ENCODE results near the gene FARP1. TPM values are rescaled to one million over a fixed set of nuclear protein-coding genes. Genes with fewer than 3 reads are reported as not detected.
A peak's percentile ranks its signal among the peaks of the same experiment; 100 is the strongest.
"Not testable (repeated sequence)": the region's sequence is repeated elsewhere in the genome, so short reads cannot be mapped to it uniquely, and the experiment has no call there.

FARP1 gene
- total RNA-seq, 4 donors from 2014 or later = 103 to 172 (median 129) TPM

DNA sequence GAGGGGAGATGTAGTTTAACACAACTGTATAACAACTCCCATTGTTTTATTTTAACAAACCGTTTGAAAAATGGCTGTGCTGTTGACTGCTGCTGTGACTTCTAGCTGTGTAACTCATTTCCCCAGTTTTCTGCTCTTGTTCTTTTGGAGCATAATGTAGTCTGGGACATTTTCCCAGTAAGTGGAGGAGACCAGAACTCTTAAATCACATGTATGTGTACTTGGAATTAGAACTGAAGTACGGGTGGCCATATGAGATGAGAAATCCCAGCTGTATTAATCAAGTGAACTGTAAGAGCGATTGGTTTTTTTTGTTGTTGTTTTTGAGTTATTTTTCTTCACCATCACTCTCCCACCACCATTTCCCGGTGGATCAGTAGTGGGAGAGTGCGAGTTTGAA is 83.6 kb downstream of the FARP1 start:
- WGBS, 2 donors = 73 to 86% methylated on average over 5 of the region's 5 CpGs
- Histone ChIP-seq H3K27ac (no peak overlapping the region), H3K4me3 (replicated peaks in 1 of 3) (no peak overlapping the region), H3K27me3 (no peaks in the 10 kb centered on the region), H3K36me3 (no peaks in the 10 kb centered on the region), H3K9me3 (no peaks in the 10 kb centered on the region), H3K4me1 (peaks cover 37 to 43% of the 10 kb centered on the region in 2 donors)
- TF ChIP-seq, protein P1, sequence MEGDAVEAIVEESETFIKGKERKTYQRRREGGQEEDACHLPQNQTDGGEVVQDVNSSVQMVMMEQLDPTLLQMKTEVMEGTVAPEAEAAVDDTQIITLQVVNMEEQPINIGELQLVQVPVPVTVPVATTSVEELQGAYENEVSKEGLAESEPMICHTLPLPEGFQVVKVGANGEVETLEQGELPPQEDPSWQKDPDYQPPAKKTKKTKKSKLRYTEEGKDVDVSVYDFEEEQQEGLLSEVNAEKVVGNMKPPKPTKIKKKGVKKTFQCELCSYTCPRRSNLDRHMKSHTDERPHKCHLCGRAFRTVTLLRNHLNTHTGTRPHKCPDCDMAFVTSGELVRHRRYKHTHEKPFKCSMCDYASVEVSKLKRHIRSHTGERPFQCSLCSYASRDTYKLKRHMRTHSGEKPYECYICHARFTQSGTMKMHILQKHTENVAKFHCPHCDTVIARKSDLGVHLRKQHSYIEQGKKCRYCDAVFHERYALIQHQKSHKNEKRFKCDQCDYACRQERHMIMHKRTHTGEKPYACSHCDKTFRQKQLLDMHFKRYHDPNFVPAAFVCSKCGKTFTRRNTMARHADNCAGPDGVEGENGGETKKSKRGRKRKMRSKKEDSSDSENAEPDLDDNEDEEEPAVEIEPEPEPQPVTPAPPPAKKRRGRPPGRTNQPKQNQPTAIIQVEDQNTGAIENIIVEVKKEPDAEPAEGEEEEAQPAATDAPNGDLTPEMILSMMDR (IDR thresholded peaks at IDR 0.05) = no peak
- no peak for TF ChIP-seq POLR2A (IDR thresholded peaks at IDR 0.05)
- DNase-seq = no peak
- intact Hi-C loops (cut with DNase I) = loop anchor here (10.0 kb wide), 1 partner anchor 72 kb away; no protein-coding TSS in a partner anchor

- Histone ChIP-seq H3K27me3 (no peaks in the 10 kb centered on the region), H3K9me3 (no peaks in the 10 kb centered on the region), H3K4me1 (peaks cover 29 to 33% of the 10 kb centered on the region in 2 donors), H3K27ac (no peak overlapping the region), H3K4me3 (replicated peaks in 1 of 3) (no peak overlapping the region), H3K36me3 (no peaks in the 10 kb centered on the region)
- intact Hi-C loops (cut with DNase I) = loop anchor here (10.0 kb wide), 1 partner anchor 74 kb away; no protein-coding TSS in a partner anchor
- WGBS, 2 donors = 88 to 91% methylated on average over 3 of the region's 3 CpGs
- DNase-seq = no peak
- TF ChIP-seq, protein P1 (IDR thresholded peaks at IDR 0.05) = no peak
- no peak for TF ChIP-seq POLR2A (IDR thresholded peaks at IDR 0.05)
Observed at GRCh38 chr13:98228661-98229341, 85.9 kb downstream of the FARP1 start.

DNA sequence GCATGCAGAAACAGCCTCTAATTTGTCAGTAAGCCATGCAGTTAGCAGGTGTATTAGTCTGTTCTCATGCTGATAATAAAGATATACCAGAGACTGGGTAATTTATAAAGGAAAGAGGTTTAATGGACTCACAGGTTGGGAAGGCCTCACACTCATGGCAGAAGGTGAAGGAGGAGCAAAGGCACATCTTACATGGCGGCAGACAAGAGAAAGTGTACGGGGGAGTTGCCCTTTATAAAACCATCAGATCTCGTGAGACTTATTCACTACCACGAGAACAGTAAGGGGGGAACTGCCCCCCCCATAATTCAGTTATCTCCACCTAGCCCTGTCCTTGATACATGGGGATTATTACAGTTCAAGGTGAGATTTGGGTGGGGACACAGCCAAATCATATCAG is 87.9 kb downstream of the FARP1 start:
- H3K36me3 ChIP-seq; intact Hi-C loops (cut with DNase I): not testable (repeated sequence)
- WGBS, 2 donors = 96% methylated on average over 4 of the region's 4 CpGs

DNA sequence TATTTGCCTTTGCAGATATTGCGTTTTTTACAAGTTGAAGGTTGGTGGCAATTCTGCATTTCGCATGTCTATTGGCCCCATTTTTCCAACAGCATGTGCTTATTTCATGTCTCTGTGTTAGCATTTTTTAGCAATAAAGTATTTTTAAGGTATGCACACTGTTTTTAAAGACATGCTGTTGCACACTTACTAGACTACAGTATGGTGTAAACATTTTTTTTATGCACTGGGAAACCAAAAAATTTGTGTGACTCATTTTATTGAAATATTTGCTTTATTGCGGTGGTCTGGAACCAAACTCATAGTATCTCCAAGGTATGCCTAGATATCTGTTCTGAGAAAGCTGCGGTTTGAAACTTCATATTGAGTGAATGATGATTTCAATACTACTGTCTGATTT is 89.6 kb downstream of the FARP1 start:
- 97 to 98% methylated on average over 4 of the region's 4 CpGs for WGBS, 2 donors
- H3K36me3 ChIP-seq = no peaks in the 10 kb centered on the region
- no peak overlapping the region for H3K27ac ChIP-seq
- no peak overlapping the region for H3K4me3 ChIP-seq (replicated peaks in 1 of 3)
- H3K4me1 ChIP-seq = peaks cover 10 to 12% of the 10 kb centered on the region in 2 donors
- no peaks in the 10 kb centered on the region for H3K27me3 ChIP-seq
- TF ChIP-seq, protein P1 (IDR thresholded peaks at IDR 0.05) = no peak
- TF ChIP-seq POLR2A (IDR thresholded peaks at IDR 0.05) = no peak
- intact Hi-C loops (cut with DNase I) = no loop called here
- H3K9me3 ChIP-seq = no peaks in the 10 kb centered on the region
- DNase-seq = no peak

More for the DNA sequence above, 87.9 kb downstream of the FARP1 start:
- H3K27ac ChIP-seq; H3K9me3 ChIP-seq; DNase-seq; H3K27me3 ChIP-seq; H3K4me3 ChIP-seq (replicated peaks in 1 of 3): not testable (repeated sequence)
- peaks cover 13 to 14% of the 10 kb centered on the region in 2 donors for H3K4me1 ChIP-seq

GRCh38 chr13:98233127-98233526 is 90.2 kb downstream of the FARP1 start:
- no peak overlapping the region for H3K4me3 ChIP-seq (replicated peaks in 1 of 3)
- no peaks in the 10 kb centered on the region for H3K27me3 ChIP-seq
- intact Hi-C loops (cut with DNase I) = no loop called here
- peak; percentile 29 to 41 for DNase-seq
- WGBS, 2 donors = 30 to 54% methylated on average over 2 of the region's 2 CpGs
- peak overlapping the region in 1 of 3 donors; percentile 20 for H3K27ac ChIP-seq
- H3K9me3 ChIP-seq = no peaks in the 10 kb centered on the region
- H3K4me1 ChIP-seq = peaks cover 10 to 12% of the 10 kb centered on the region in 2 donors
- TF ChIP-seq, protein P1 (IDR thresholded peaks at IDR 0.05) = no peak
- TF ChIP-seq POLR2A (IDR thresholded peaks at IDR 0.05) = no peak
- H3K36me3 ChIP-seq = no peaks in the 10 kb centered on the region
